ENCODE data around the gene HCFC2. TPM values are rescaled to one million over a fixed set of nuclear protein-coding genes. Genes with fewer than 3 reads are reported as not detected.

Gene HCFC2
- total RNA-seq, 1 donor from 2014 or later = 9.2 TPM

DNA sequence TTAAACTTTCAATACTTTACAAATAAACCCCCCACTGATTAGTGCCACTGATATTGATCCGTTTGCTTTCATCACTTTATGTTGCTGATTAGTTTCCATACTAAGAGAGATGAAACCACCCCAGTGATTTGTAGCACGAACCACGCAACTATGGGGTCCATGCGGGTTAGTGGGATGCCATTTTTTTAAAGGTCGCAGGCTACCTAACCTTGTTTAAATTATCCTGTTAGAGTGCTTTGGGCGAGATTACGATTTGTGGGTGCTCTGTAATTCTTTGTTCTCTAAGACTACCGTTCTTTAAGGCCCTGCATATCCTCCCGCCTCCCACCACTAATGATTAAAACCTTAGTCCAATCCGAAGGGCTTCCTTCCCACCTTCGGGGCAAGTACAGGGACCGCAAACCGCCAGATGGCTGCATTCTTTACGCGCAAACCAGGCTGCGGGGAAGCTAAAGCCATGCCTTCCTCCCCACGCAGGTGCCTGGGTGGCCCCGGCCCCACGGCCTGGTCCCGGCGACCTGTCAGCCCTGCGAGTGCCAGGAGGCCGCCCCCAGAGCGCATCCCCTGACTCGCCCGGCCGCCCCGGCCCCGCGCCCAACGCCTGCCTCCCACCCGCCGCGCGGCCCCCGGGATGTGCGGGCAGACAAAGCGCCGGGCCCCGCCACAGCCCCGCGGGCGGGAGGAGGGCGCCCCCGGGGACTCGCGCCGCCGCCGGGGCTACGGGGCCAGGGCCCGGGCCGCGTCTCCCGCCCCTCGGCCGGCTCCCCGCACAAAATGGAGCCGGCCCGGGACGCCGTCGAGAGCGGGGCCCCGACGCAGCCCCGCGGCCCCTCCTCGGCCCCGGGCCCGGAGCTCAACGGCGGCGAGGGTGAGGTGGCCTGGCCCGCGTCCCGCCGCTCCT, 72.9 kb downstream of the HCFC2 start:
- H3K4me3 ChIP-seq = peak overlapping the region; percentile 89
- TF ChIP-seq, protein P1, sequence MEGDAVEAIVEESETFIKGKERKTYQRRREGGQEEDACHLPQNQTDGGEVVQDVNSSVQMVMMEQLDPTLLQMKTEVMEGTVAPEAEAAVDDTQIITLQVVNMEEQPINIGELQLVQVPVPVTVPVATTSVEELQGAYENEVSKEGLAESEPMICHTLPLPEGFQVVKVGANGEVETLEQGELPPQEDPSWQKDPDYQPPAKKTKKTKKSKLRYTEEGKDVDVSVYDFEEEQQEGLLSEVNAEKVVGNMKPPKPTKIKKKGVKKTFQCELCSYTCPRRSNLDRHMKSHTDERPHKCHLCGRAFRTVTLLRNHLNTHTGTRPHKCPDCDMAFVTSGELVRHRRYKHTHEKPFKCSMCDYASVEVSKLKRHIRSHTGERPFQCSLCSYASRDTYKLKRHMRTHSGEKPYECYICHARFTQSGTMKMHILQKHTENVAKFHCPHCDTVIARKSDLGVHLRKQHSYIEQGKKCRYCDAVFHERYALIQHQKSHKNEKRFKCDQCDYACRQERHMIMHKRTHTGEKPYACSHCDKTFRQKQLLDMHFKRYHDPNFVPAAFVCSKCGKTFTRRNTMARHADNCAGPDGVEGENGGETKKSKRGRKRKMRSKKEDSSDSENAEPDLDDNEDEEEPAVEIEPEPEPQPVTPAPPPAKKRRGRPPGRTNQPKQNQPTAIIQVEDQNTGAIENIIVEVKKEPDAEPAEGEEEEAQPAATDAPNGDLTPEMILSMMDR (IDR thresholded peaks at IDR 0.05; ENCODE audit: borderline replicate concordance) = no peak
- intact Hi-C loops (cut with micrococcal nuclease) = no loop called here
- DNase-seq = peak; percentile 35
- no peaks in the 10 kb centered on the region for H3K27me3 ChIP-seq (ENCODE audit: low read depth)
- H3K36me3 ChIP-seq = peaks cover 13% of the 10 kb centered on the region
- H3K9me3 ChIP-seq (replicated peaks) = no peaks in the 10 kb centered on the region
- H3K27ac ChIP-seq (replicated peaks) = peak overlapping the region; percentile 93
- peaks cover 61% of the 10 kb centered on the region for H3K4me1 ChIP-seq

DNA sequence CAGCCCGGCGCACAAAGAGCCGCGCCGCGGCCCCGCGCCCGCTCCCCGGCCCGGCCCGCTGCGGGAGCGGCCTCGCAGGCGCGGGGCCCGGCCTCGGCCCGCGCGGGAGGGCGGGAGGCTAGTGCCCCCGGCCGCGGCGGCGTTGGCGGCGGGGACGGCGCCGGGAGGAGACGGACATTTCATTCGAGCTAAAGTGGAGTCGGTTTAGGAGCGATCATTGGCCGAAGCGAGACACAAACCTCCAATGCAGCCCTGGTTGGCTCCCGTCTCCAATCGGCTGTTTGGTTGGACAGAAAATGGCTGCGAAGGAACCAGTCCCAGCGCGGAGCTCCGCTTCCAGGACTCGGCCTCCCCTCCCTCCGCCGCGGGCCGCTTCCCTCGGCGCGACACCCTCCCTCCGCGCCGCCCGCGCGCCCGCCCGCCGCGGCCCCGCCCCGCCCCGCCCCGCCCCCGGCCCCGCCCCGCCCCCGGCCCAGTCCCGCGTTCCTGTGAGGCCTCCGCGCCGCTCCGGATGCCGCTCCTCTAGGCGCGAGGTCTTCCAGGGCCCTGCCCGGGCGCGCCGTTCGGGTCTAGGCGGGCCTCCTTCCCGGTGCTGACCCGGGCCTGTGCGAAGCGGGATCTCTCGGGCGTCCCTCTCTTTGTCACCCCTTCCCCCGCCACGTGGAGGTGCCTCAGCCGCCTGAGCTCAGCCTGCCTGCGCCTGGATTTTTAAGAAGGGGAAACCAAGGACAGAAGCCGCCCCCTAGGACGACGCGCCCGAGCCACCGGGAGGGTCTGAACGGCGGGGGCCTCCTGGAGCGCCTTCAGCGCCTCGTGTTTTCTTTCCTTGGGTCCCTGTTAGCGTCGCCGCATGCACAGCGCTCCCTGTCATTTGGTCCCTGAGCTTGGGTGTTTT, 73.8 kb downstream of the HCFC2 start, which contains the start of gene NFYB:
Gene NFYB (minus strand): TSS at position 309 of the 895 bp plus-strand sequence. CDS start 2,757 bp downstream, outside the sequence.
- H3K4me3 ChIP-seq = peak within 1 kb of the TSS; percentile 89
- TF ChIP-seq, protein P1 (IDR thresholded peaks at IDR 0.05; ENCODE audit: borderline replicate concordance) = no peak
- peaks cover 13% of the 10 kb centered on the region for H3K36me3 ChIP-seq
- intact Hi-C loops (cut with micrococcal nuclease) = no loop called here
- H3K27ac ChIP-seq (replicated peaks) = peak within 1 kb of the TSS; percentile 93
- peak; percentile 93 for DNase-seq
- H3K9me3 ChIP-seq (replicated peaks) = no peaks in the 10 kb centered on the region
- H3K27me3 ChIP-seq (ENCODE audit: low read depth) = no peaks in the 10 kb centered on the region
- H3K4me1 ChIP-seq = peaks cover 52% of the 10 kb centered on the region

DNA sequence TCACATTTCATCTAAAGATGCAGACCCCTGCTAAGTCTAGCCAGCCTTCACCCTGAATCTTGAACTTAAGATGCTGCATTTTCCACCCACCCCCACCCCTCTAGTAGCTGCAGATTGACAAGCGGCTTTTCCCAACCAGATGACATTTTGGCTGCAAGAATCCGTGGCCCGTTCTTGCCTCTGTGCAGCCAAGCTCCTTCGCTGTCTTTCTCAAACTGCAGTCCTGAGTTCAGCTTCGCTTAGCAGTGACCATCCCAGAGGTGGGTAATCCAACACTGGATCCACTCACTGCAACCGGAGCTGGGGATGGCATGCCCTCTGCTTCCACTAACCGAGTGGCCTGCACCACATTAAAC, 74.4 kb downstream of the HCFC2 start:
- DNase-seq = peak; percentile 20
- TF ChIP-seq, protein P1 (IDR thresholded peaks at IDR 0.05; ENCODE audit: borderline replicate concordance) = no peak
- H3K4me1 ChIP-seq = peaks cover 46% of the 10 kb centered on the region
- intact Hi-C loops (cut with micrococcal nuclease) = no loop called here
- H3K9me3 ChIP-seq (replicated peaks) = no peaks in the 10 kb centered on the region
- peaks cover 8% of the 10 kb centered on the region for H3K36me3 ChIP-seq
- H3K27me3 ChIP-seq (ENCODE audit: low read depth) = no peaks in the 10 kb centered on the region
- peak overlapping the region; percentile 93 for H3K27ac ChIP-seq (replicated peaks)
- peak overlapping the region; percentile 65 for H3K4me3 ChIP-seq

DNA sequence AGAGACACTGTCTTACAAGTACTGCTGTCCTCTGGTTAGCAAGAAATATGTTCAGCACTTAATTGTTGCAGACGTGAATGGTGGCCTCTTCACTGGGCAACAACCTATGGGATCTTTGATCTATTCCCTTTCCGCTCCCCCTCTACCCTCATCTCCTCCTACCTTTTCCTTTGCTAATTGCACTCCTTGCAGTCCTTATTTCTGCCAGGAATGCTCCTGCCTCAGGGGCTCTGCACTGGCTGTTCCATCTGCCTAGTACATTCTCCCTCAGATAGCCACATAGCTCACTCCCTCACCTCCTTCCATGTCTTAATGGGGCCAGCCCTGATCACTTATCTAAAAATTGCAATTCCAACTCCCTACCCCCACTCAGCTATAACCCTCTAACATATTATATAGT, 78.2 kb downstream of the HCFC2 start:
- Histone ChIP-seq H3K4me1 (peaks cover 10% of the 10 kb centered on the region), H3K4me3 (no peak overlapping the region), H3K27me3 (ENCODE audit: low read depth) (no peaks in the 10 kb centered on the region), H3K36me3 (no peaks in the 10 kb centered on the region), H3K9me3 (replicated peaks) (no peaks in the 10 kb centered on the region), H3K27ac (replicated peaks) (no peak overlapping the region)
- DNase-seq = no peak
- intact Hi-C loops (cut with micrococcal nuclease) = no loop called here
- TF ChIP-seq, protein P1 (IDR thresholded peaks at IDR 0.05; ENCODE audit: borderline replicate concordance) = no peak

DNA sequence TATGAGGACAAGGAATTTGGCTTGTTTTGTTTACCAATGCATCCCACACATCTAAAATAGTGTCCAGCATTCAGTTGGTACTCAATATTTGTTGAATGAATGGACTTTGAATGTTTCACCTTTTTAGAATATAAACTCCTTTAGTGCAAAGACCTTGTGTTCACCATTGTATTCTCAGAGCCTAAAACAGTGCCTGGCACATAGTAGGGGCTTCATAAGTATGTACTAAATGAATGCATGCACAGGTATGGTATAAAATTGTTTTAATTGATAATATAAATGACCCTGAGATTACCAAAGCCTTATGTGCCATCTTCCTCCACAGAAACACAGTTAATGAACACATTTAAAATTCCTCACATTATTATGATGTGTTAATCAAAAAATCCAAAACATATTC, 78.7 kb downstream of the HCFC2 start:
- Histone ChIP-seq H3K27me3 (ENCODE audit: low read depth) (no peaks in the 10 kb centered on the region), H3K4me1 (peaks cover 10% of the 10 kb centered on the region), H3K4me3 (no peak overlapping the region), H3K9me3 (replicated peaks) (no peaks in the 10 kb centered on the region), H3K27ac (replicated peaks) (no peak overlapping the region), H3K36me3 (no peaks in the 10 kb centered on the region)
- intact Hi-C loops (cut with micrococcal nuclease) = no loop called here
- DNase-seq = no peak
- TF ChIP-seq, protein P1 (IDR thresholded peaks at IDR 0.05; ENCODE audit: borderline replicate concordance) = no peak

Data from left ventricle myocardium inferior (tissue), 1 donor.